Measurements from ENCODE around the gene IRX5. TPM values are rescaled to one million over a fixed set of nuclear protein-coding genes. Genes with fewer than 3 reads are reported as not detected.

Gene IRX5
- total RNA-seq, 1 experiment from 2014 or later, result 0.86 TPM

- CTCF ChIA-PET, result no interaction called here
- no peak for TF ChIP-seq SIN3A (IDR thresholded peaks at IDR 0.05; ENCODE audit: low read depth)
- TF ChIP-seq SP1 (IDR thresholded peaks at IDR 0.05; ENCODE audit: low read depth), result no peak
- no peak for TF ChIP-seq JUND (IDR thresholded peaks at IDR 0.05)
- no peak for TF ChIP-seq CEBPB (IDR thresholded peaks at IDR 0.05; ENCODE audit: low read depth)
- TF ChIP-seq POLR2A (IDR thresholded peaks at IDR 0.05; ENCODE audit: borderline replicate concordance, extremely low read depth, insufficient read depth, insufficient read length), result no peak
- TF ChIP-seq CTCF (IDR thresholded peaks at IDR 0.05 in 2 of 3, conservative IDR thresholded peaks at IDR 0.05 in 1 of 3; ENCODE audit: borderline replicate concordance in 1 of 3, insufficient read depth in 1 of 3, low read depth in 2 of 3, low read length in 2 of 3), result no peak
- no peak for TF ChIP-seq RAD21 (IDR thresholded peaks at IDR 0.05; ENCODE audit: low read depth)
- TF ChIP-seq EGR1 (IDR thresholded peaks at IDR 0.05; ENCODE audit: low read depth), result no peak
- no peak for TF ChIP-seq ZNF274 (IDR thresholded peaks at IDR 0.05; ENCODE audit: low read depth, low read length)
- no peak for TF ChIP-seq ZBTB33 (IDR thresholded peaks at IDR 0.05; ENCODE audit: extremely low read depth, insufficient replicate concordance, low read length)
- no peak for TF ChIP-seq EZH2phosphoT487 (IDR thresholded peaks at IDR 0.05; ENCODE audit: borderline replicate concordance)
- TF ChIP-seq EZH2 (IDR thresholded peaks at IDR 0.05), result no peak
- TF ChIP-seq MAX (IDR thresholded peaks at IDR 0.05), result no peak
- no peak for TF ChIP-seq ATF3 (IDR thresholded peaks at IDR 0.05)
- TF ChIP-seq SRF (IDR thresholded peaks at IDR 0.05; ENCODE audit: low read depth), result no peak
- no peak for TF ChIP-seq CBX3 (IDR thresholded peaks at IDR 0.05; ENCODE audit: low read depth)
- TF ChIP-seq ELF1 (IDR thresholded peaks at IDR 0.05; ENCODE audit: borderline replicate concordance, low read depth), result no peak
- TF ChIP-seq YY1 (IDR thresholded peaks at IDR 0.05; ENCODE audit: extremely low read depth, insufficient replicate concordance, low read depth, low read length), result no peak
- DNase-seq (ENCODE audit: low read depth, low spot score) (no peak), ATAC-seq (no peak)
- POLR2A ChIA-PET, result no interaction called here
- no peaks in the 10 kb centered on the region for H4K20me1 ChIP-seq (ENCODE audit: insufficient read depth)
- no peaks in the 10 kb centered on the region for H3K9me3 ChIP-seq (ENCODE audit: control insufficient read depth in 1 of 2, insufficient read depth in 1 of 2, low read depth in 1 of 2, low read length in 2 of 2)
- intact Hi-C loops (cut with micrococcal nuclease), result no loop called here
- H3K9ac ChIP-seq (ENCODE audit: low read length), result no peak overlapping the region
- RAD21 ChIA-PET (ENCODE audit: low non-redundant PET in 1 of 2, low total read pairs in 2 of 2, uncharacterized antibody in 2 of 2, unreplicated experiment in 2 of 2), result no interaction called here
- no peak overlapping the region; the same call in 1 of the 2 replicates for H3K27ac ChIP-seq (ENCODE audit: low read depth, low read length)
- no peaks in the 10 kb centered on the region for H3K9me2 ChIP-seq (ENCODE audit: insufficient read depth)
- H3K27me3 ChIP-seq (ENCODE audit: insufficient read depth, low read length), result peaks cover 17% of the 10 kb centered on the region
- H2AFZ ChIP-seq (ENCODE audit: low read depth, low read length, poor library complexity, severe bottlenecking), result no peak overlapping the region
- H3K4me3 ChIP-seq (replicated peaks in 1 of 2; ENCODE audit: low read depth in 1 of 2, low read length in 2 of 2), result peak overlapping the region; percentile 15 to 60; a peak in 3 of 4 replicates
- H3K79me2 ChIP-seq (ENCODE audit: insufficient read depth, low read length), result no peaks in the 10 kb centered on the region
- peak overlapping the region; percentile 89 for H3K4me2 ChIP-seq (ENCODE audit: low read length)
- peaks cover 0 to 7% of the 10 kb centered on the region in 2 experiments; a peak in 1 of 4 replicates for H3K4me1 ChIP-seq (ENCODE audit: control insufficient read depth in 1 of 2, insufficient read depth in 2 of 2, low read length in 2 of 2)
- no TSS peak for BruUV-seq (replicated peaks)
- no peaks in the 10 kb centered on the region for H3K36me3 ChIP-seq (ENCODE audit: control insufficient read depth in 1 of 2, insufficient read depth in 2 of 2, low read length in 2 of 2)
Observed at GRCh38 chr16:54931120-54932014, 702 bp downstream of the IRX5 start.
